Caki2 (cell line): ENCODE results near the gene WDR37. TPM values are rescaled to one million over a fixed set of nuclear protein-coding genes. Genes with fewer than 3 reads are reported as not detected.

Experiments
- DNase-seq: peaks from one replicate; pipeline ENCODE4 v3.0.0-alpha.2; 2015; ENCODE audit warnings: low read depth
- in situ Hi-C: cut with HindIII; loops from 2 replicates; pipeline ENCODE4 v1.10.0; 2016; ENCODE audit warnings: low sequenced_read_pairs, low pct_unique_long_range_greater_than_20kb, mixed read lengths
- total RNA-seq: library from RNA; depleted of rRNA; stranded (reverse); fragments of >200 nt; shearing (Covaris generic); gene quantifications from 2 replicates; pipeline ENCODE4 v1.2.3, GENCODE V29; 2014; ENCODE audit warnings: low replicate concordance

Gene WDR37
- total RNA-seq, 1 experiment from 2014 or later = 5.4 TPM

DNA sequence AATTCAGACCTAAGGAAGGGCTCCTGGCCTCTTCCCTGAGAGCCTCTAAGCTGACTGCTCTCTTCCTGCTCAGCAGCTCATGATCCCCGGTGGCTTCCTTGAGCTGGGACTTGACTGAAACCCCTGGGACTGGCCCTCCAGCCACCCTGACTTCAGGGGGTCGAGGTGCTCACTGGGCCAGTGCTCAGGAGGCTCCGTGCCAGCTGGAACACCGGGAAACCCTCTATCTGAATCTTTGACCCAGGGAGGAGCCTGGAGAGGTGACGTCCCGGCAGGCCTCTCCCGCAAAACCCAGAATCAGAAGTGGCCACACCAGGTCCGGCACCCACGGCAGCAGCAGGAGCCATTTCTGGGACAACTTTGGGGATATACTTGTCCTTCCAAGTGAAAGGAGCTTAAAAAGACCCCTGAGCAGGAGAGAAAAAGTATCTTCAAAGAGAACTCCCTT lies 110.7 kb downstream of the WDR37 start:
- in situ Hi-C loops = no loop called here
- DNase-seq = no peak

DNA sequence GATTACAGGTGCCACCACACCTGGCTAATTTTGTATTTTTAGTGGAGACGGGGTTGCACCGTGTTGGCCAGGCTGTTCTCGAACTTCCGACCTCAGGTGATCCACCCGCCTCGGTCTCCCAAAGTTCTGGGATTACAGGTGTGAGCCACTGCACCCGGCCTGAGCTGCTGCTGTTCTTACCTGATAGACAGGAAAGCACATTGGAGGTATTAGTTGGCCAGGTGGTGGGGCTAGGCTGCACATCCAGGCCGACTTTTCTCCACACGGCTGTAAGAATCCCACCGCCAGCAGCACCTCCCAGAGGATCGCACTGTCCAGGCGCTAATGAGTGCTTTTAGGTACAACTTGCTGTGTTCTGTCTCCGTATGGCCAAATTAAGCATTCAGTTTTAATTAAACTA lies 112.6 kb downstream of the WDR37 start:
- DNase-seq = no peak
- in situ Hi-C loops = no loop called here

DNA sequence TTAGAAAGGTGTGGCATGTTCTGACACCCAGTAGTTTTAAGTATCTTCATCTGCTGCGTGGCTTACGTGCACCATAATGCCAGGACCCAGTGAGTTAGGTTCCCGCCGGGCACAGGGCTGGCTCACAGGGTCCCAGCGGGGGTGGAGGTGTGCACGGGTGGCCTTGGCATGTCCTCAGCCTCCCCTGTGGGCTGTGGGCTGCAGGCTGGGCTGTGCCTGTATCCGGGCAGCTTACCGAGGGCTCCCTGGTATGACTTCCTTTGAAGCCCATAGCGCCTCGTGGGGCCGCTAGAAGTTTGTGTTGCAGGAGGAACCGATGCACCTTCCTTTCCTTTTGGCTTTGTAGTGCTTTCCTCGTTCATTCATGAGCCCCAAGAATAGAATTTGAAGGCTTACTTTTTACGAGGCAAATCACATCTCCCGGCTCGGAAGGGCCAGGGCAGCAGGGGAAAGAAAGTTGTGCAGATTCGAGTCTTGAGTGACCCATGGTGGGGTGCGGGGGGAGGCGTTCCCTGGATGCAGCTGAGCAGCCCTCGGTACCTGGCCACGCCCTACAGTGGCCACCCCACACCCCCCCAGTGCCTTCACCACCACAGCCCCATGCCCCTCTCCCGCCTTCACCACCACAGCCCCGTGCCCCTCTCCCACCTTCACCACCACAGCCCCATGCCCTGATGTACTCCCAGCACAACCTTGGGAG lies 113.2 kb downstream of the WDR37 start:
- in situ Hi-C loops = no loop called here
- DNase-seq = no peak

- no peak for DNase-seq
Measured at GRCh38 chr10:1169981-1170866, 114.0 kb downstream of the WDR37 start.

GRCh38 chr10:1170867-1171180 lies 114.6 kb downstream of the WDR37 start:
- in situ Hi-C loops = no loop called here

More at GRCh38 chr10:1169981-1170866, 114.0 kb downstream of the WDR37 start:
- in situ Hi-C loops = no loop called here

GRCh38 chr10:1171182-1171581 lies 115.0 kb downstream of the WDR37 start:
- no peak for DNase-seq
- in situ Hi-C loops = no loop called here

More at GRCh38 chr10:1170867-1171180, 114.6 kb downstream of the WDR37 start:
- no peak for DNase-seq

DNA sequence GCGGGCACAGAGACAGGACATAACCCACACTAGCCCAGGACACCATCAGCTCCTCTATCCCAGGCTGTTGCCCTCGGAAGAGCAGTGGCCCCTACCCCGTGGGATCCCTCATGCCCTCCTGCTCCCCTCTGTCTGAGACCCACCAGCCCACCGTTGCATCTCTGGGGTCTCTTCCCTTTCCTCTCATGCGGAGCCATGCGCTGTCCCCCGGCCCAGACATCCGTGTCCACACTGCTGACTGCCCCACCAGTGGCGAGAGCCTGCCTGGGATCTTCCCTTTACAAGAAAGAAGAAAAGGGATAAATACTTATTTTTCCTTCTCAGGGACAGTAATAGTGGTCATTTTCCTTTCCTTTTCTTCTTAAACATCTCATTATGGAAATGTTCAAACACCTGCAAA lies 115.4 kb downstream of the WDR37 start:
- DNase-seq = no peak
- in situ Hi-C loops = no loop called here

- in situ Hi-C loops = no loop called here
- DNase-seq = no peak
Measured at GRCh38 chr10:1172256-1172984, 116.2 kb downstream of the WDR37 start.

DNA sequence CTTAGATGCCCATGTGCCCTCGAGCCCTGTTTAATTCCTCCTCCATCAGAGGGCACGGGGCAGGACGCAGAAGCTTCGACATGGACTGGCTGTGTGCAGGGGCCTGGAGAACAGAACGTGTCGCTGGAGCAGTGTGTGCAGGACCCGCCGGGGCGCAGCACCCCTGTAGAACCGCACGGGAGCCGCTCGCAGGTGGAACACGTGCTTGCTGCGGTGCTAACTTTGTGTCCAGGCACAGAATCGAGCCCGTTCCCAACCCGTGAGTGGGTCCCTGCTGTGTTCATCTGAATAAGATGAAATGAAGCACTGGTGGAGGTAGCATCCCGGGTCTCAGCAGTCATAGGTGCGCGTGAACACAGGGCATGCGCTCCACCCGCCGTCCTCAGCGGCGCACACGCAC lies 116.9 kb downstream of the WDR37 start:
- no peak for DNase-seq

DNA sequence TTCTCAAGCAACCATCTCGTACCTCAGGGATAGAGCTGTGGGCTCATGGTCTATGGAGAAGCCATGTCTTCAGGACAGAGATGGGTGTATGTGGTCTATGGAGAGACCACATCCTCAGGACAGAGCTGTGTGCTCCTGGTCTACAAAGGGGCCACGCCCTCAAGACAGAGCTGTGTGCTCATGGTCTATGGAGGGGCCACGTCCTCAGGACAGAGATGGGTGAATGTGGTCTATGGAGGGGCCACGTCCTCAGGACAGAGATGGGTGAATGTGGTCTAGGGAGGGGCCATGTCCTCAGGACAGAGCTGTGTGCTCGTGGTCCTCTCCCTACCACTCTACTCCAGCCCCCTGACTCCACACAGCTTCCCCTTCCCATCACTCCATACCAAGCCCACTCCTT lies 117.8 kb downstream of the WDR37 start:
- DNase-seq = no peak
- in situ Hi-C loops = no loop called here

More for the DNA sequence above, 116.9 kb downstream of the WDR37 start:
- in situ Hi-C loops = no loop called here

- in situ Hi-C loops = no loop called here
- DNase-seq = no peak
Measured at GRCh38 chr10:1175956-1176565, 119.9 kb downstream of the WDR37 start.

DNA sequence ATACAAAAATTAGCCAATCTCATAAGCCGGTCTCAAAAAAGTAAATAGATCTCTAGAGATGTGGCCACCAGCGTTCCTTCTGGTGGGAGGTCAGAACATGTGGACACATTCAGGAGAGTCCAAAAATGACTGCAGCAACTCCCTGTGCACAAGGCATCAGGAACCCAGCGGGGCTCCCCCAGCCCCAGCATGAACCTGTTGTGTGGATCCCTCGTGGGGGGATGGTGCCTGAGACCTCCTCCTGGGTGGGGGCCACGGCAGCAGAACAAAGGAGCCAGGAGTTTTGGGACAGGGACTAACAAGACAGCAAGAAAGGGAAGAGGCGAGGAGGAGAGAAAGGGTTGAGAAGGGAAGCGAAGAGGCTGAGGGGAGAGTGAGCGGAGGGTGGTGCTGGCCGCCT lies 121.8 kb downstream of the WDR37 start:
- DNase-seq = no peak
- in situ Hi-C loops = no loop called here

- in situ Hi-C loops = no loop called here
- no peak for DNase-seq
Measured at GRCh38 chr10:1178506-1178905, 122.3 kb downstream of the WDR37 start.

DNA sequence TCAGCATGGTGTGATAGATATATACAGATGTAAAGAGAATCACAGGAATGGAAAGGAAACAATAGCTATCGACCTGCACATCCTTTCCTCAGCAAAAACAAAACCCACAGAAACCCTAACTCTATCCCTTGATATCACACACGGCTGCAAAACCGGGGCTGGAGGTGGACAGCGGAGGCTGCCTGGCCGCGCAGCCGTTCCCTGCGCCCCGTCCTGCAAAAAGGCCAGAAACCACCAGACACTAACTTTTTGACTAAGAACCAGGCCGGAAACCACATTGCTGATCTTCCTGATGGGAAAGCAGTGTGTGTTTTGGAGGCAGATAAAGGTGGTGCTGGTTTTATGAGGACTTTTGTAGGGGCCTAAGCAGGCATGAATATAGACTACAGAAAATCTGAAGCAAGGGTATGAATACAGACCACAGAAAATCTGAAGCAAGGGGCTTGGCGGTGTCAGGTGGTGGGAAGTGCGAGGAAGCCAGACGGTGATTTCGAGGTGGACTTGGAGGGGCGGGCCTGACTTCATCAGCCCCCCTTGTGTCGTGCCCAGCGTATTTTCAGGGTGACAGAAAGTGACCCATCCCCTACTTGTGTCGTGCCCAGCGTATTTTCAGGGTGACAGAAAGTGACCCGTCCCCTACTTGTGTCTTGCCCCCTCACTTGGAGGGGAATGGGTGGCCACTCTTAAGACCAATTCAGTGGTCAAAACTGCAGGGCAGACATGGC lies 123.3 kb downstream of the WDR37 start:
- in situ Hi-C loops = no loop called here
- no peak for DNase-seq

DNA sequence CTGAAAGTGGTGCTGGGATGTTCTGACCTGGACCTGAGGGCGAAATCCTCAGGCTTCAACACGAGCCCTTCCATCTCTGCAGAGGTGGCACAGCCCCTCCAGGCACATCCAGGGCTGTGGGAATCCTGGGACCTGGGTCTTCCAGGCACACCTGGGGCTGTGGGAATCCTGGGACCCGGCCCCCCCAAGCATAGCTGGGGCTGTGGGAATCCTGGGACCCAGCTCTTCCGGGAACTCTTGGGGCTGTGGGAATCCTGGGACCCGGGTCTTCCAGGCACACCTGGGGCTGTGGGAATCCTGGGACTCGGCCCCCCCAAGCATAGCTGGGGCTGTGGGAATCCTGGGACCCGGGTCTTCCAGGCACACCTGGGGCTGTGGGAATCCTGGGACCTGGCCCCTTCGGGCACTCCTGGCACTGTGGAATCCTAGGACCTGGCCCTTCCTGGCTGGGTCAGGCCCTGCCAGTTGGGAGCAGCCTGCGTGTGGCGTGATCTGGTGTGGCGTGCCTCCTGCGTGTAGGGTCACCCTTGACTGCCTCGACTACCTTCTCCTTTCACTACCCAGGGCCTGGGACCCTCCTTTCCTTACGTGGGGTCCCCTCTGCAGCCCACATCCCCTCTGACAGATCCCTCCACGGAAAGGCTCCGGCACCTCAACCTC lies 124.0 kb downstream of the WDR37 start:
- no peak for DNase-seq
- in situ Hi-C loops = no loop called here

DNA sequence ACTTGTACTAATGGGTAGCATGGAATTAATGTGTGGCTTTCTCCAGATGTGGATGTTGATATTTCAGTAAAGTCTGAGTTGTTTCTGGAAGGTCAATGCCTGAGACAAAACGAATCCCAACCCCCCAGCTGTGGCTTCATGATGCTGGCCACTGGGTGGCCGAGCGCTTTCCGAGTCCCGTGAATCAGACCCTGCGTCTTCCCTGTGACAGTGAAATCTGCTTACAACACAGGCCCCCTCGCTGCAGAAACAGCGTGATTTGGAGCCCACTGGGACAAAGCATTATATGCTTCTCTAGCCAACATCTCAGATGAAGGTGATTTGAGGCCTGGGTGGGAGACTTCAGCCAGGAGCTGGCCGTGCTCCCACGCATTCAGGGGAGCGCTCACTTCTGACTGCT lies 124.7 kb downstream of the WDR37 start:
- DNase-seq = no peak
- in situ Hi-C loops = no loop called here
